HG03066 (cell line): ENCODE data around the gene TRANK1.

Experiments used
- ATAC-seq: cut with Tn5 transposase; IDR thresholded peaks from one replicate; pipeline ENCODE4 v1.9.1; 2021; ENCODE audit warnings: low read depth; ENCODE audit not compliant: unreplicated experiment

Gene TRANK1

DNA sequence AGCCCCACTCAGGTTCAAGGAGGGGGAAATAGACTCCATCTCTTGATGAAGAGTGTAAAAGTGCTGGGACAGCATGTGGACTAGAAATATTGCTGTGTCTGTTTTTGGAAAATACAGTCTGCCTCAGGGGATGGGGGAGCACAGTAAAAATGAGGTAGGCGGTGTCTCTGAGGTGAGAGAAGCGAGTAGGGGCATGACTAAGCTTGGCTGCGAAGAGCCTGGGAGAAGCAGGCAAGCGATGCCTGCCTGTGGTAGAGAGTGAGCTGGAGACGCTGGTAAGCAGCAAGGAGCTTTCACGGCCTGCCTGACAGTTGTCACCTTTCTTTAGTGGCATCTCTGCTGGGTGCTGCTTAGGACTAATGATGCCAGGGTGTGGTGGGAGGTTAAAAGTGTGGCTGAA is 131.5 kb downstream of the TRANK1 start:
- ATAC-seq, result no peak

DNA sequence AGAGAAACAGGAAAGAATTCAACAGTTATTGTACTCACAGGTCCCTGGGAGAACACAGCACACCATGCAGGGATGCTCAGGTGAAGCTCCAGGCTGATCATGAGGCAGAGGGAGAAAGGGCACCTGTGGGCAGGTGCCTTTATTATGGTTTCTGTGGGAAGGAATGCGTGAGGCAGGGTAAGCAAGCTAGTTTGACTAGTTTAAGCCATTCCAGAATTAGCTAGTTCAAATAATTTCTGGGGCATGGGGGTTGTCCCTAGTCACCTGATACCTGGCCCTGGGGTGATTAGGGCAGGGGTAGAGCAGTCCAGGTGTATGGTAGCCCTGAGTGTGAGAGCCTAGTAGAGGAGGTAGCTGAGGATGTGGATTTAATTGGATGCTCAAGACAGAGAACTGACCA is 132.6 kb downstream of the TRANK1 start:
- no peak for ATAC-seq

DNA sequence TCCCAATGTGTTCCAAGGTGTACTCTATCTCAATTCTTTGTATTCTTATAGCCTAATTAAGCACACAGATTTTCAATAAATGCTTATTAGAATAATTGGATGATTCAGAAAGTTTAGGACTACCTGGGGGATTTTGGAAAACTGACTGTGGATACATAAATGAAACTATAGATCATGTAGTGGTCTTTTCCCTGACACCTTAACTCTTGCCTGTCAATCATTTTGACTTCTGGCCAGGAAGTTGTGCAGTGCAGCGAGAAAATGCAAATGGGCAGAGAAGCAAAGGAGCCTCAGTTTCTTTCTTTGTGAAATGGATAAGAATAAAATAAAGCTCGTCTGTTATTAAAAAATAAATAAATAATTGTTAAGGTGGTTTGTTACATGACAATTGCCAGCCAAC is 133.1 kb downstream of the TRANK1 start:
- ATAC-seq, result no peak

DNA sequence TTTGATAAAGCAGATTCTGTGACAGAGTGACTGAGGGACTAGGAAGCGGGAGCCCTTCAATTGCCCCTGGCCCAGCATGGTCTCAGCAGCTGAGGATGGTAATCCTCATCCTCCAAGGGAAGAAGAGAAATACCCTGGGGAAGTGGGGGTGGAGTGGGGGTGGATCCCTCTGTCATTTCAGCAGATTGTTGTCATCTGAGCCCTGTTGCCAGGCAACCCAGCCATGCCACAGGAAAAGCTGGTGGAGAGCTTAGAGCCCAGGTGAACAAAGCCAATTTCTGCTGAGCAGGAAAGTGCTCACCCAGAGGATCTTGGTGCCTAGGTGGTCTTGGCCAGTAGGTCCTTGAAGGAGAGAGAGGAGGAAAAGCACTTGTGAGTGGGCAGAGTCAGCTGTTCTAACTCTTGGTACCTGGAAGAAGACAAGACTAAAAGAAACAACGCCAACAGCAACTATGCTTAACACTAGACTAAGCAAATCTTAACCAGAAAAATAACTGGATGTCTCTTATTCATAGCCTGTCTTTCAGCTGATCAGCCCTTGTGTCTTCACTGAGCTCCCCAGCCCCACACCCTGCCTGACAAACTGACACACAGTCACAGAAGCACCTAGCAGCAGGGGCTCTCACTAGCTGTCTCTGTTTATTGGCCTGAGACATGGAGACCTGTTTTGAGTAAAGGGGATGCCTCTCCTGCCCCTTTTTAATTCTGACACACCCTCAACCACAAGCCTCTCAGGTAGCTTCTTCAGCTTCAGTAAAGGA is 140.4 kb downstream of the TRANK1 start:
- ATAC-seq, result no peak

DNA sequence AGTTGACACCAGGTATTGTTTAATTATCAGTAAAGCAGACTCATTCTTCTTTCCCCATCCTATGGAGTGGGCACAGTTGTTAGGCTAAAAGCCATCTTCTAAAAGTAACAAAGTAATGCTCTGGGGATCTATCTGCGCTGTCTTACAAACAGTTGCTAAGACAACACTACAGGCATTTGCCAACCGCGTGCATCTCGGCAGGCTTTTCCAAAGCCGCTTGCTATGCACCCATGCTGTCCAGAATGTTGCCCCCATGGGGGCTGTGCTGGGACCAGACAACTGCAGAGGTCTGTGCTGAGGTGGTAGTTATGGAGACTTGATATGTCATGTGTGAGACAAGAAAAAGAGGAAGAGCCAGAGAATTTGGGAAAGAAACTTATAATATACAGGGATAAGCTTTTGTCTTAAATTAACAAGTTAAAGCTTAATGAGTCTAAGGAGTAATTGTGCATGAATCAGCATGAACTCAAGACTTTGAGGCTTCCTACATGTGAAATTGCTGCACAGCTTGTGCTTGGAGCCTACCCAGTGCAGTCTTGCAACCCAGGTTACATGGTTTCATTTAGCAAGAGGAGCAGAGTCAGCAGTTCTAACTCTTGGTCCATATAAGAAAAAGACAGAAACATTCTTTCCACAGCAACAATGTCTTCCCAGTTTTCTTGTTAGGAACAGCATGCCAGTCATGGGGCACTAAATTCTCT is 141.6 kb downstream of the TRANK1 start:
- no peak for ATAC-seq

DNA sequence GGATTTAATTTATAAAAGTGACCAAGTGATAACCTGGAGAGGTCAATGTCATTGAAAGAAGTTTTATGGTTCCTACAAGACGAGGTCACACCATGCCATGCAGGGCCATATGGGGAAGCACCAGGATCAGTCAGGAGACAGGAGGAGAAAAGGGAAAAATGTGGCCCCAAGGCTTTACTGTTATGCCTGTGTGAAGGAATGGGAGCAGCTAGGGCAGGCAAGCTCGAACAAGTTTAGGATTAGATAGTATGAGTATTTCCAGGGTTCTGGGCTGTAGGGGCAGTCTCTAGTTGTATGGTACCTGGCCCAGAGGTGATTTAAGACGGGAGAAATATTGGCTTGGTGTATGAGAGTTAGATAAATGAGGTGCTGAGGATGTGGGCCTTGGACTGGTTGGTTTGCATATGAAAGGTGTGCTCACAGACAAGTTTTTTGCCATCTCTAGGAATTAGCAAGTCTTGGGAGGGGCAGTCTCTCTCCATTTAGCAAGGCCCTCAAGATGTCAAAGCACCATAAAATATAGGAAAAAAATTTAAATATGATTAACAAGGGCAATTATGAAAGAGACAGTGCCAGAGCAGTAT is 144.2 kb downstream of the TRANK1 start:
- ATAC-seq, result no peak

DNA sequence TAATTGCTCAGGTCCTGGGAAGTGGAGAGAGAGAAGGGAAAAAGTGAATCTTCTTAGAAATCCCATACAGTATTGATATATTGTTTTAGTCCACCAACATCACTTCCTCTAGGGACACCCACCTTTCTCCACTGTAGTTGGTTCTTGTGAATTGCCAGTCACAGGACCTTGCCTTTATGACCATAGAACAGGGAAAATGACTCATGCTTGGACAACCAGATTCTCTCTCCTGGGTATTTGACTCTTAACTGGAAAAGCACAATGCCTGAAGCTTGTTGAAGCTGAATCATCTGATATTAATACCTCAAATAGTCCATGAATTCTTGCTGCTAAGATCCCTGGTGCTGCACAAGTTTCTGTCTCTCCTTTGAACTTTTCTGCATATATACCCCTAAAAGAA is 148.0 kb downstream of the TRANK1 start:
- ATAC-seq, result no peak

DNA sequence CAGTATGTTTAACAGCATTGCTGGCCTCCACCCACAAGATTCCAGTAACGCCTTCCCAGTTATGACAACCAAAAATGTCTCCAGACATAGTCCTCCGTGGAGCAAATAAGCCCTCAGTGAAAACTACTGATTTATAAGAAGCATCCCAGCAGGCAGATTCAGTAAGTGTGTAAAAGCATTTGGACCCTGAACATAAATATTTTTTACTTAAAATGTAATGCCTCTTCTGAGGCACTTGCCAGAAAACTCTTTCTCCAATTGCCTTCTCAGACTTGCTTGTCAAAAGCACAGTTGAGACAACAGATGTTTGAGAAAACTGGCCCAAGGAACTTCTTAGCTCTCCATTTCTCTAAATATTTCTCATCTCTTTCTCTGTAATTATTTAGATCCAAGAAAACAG is 148.7 kb downstream of the TRANK1 start:
- ATAC-seq, result no peak

DNA sequence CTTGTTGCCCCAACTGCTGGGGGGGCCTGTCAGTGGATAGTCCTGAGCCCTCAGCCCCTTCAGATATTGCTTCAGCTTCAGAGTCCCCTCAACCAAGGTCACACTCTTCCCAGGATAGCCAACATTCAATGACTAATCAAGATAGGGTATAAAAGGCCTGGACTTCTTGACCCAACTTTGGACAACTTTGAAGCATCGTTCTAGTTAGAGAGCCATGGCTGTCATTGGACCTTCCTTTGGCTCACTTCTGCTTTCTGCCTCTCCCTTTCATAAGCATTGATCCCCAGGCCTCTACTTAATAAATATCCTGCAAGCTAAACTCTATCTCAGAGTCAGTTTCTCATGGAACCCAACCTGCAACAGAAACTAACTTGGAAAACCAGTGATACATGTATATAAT is 149.2 kb downstream of the TRANK1 start:
- no peak for ATAC-seq

DNA sequence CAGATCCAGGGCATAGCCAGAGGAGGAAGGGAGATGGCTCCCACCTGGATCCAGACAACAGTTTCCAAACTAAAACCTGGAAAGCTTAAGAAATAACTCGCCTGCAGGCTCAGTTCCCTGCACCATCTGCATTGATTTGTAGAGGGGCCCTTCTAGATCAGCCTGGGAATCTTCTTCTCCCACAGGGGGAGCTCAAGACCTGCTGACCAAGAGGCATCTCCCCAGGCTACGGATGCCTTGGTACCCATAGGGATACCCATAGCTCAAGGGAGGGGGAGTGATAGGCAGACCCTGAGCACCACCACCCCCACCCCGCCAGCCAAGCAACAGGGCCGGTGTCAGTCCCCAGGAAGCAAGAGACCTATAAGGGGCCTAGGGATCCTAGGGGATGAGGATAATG is 152.5 kb downstream of the TRANK1 start:
- no peak for ATAC-seq

DNA sequence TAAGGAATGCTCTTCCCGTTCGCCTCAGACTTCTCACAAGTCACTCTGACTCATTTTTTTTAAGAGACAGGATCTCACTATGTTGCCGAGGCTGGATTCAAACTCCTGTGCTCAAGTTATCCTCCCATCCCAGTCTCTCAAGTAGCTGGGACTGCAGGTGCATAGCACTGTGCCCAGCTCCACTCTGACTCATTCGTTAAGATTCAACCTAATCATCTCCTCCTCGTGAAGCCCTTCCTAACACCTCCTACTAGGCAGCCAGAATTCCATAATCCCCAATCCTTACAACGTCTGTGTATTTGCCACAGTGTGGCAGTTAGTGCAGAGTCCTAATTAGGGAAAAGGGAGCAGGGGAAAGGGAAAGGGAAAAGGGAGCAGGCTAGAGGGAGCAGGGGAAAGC is 154.1 kb downstream of the TRANK1 start:
- no peak for ATAC-seq

DNA sequence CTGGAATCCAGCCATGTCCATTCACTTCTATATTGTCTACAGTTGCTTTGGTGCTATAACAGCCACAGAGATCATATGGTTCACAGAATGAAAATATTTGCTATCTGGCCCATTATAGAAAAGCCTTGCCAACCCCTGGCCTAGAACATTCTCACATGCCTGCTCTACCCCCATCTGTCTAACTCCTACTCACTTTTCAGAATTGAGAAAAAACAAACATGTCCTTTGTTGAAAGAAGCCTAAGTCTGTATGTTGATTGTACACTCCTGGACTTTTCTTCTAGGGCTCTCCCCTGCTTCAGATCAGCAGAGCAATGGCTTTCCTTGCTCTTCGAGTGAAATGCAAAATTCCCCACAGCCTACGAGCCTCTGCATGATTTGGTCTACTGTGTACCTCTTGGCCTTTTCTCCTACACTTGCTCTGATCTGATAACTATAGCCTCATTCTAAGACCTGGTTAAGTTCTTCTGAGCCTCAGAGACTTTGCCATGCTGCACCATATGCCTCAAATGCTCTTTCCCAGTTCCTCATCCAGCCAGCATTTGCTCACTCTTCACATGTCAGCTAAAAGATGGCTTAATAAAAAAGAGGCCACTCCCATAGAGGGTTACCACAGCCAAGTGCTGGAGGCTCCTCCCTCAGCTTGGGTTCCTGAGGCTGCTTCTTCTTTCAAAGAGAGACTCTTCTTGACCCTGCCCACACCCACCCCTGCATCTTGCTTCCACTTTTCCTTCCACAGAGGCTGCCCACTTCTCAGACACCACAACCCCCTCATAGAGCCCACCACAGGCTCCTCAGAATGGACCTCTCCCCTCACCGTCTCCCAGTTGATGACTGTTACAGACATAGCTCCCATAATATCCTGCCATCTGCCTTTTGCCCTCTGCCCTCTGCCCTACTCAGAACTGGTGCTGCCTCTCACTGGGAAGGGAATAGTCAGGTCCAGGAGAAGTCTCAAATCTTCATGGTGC is 157.6 kb downstream of the TRANK1 start:
- no peak for ATAC-seq

DNA sequence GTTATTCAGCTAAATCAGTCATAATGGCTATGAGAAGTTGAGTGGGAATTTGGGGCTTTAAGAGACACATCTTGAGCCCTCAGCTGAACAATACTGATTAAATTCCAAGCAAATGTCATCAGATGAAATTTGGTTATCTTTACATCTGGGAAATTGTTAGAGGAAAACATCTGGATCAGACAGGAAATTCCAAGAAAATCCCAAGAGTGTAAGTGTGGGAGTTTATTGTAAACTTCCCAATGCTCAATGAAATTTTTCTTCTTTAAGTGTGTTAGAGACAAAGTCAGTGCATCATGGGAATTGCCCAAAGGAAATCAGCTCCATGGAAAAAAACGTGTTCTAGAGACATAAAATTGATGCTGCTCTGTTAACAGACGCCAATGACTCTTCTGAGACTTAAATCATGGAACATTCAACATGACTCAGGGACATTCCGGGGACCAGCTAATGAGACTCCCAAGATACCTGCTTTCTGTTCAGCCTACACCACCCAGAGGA is 160.7 kb downstream of the TRANK1 start:
- ATAC-seq, result no peak

DNA sequence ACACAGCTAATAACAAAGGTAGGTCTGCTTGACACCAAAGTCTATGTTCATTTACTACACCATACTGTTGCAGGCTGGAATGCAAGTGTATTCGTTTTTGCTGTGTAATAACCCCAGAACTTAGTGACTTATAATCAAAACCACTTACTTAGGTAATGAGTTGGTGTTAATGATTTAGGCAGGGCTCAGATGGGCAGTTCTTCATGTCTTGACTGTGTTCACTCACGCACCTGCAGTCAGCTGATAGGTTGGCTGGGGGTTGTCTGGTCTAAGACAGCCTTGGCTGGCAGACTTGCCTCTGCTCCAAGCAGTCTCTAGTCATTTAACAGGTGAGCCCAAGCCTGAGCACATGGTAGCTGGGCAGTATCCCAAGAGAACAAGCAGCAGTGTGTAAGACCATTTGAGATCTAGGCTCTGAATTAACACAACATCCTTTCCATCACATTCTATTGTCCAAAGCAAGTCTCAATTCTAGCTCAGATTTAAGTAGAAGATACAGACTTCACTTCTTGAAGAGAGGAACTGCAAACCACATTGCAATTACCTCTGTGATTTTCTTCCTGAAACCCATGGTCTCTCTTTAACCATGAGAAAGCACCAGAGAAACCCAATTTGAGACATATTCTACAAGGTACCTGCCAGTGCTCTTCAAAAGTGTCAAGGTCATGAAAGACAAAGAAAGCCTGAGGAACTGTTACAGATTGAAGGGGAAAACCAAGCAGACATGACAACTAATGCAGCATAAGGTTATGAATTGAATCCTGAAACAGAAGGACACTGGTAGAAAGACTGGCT is 167.2 kb downstream of the TRANK1 start:
- ATAC-seq, result no peak
